BLaER1 (cell line): ENCODE data around the gene BLACAT1.
"Not testable (repeated sequence)": the region's sequence is repeated elsewhere in the genome, so short reads cannot be mapped to it uniquely, and the experiment has no call there.

Experiments used
- H3K27ac ChIP-seq: shearing (Covaris generic); formaldehyde crosslinking; 2 replicates; pipeline ENCODE4 v1.8.1; 2022
- H3K27me3 ChIP-seq: shearing (Covaris generic); formaldehyde crosslinking; 2 replicates; pipeline ENCODE4 v1.8.1; 2022
- H3K36me3 ChIP-seq: shearing (Covaris generic); formaldehyde crosslinking; 2 replicates; pipeline ENCODE4 v1.8.1; 2022
- H3K4me1 ChIP-seq: shearing (Covaris generic); formaldehyde crosslinking; 2 replicates; pipeline ENCODE4 v1.8.1; 2022
- H3K4me2 ChIP-seq: shearing (Covaris generic); formaldehyde crosslinking; 2 replicates; pipeline ENCODE4 v1.8.1; 2022
- H3K4me3 ChIP-seq: shearing (Covaris generic); formaldehyde crosslinking; 2 replicates; pipeline ENCODE4 v1.8.1; 2022
- H3K9ac ChIP-seq: shearing (Covaris generic); formaldehyde crosslinking; 2 replicates; pipeline ENCODE4 v1.8.1; 2022
- H3K9me3 ChIP-seq: shearing (Covaris generic); formaldehyde crosslinking; 2 replicates; pipeline ENCODE4 v1.8.1; 2022
- H4K20me1 ChIP-seq: shearing (Covaris generic); formaldehyde crosslinking; 2 replicates; pipeline ENCODE4 v1.8.1; 2022
- Cebpa-rat ChIP-seq: shearing (Covaris generic); IDR thresholded peaks from 2 replicates; pipeline ENCODE4 v1.8.1; 2022

The BLACAT1 gene

GRCh38 chr1:205484985-205485967 lies 29.4 kb upstream of the BLACAT1 start:
- no peaks in the 10 kb centered on the region for H3K9me3 ChIP-seq
- H3K27ac ChIP-seq, result no peak overlapping the region
- H3K4me2 ChIP-seq, result no peak overlapping the region
- no peak overlapping the region for H3K4me3 ChIP-seq
- no peaks in the 10 kb centered on the region for H4K20me1 ChIP-seq
- H3K9ac ChIP-seq, result no peak overlapping the region
- H3K27me3 ChIP-seq, result no peaks in the 10 kb centered on the region
- TF ChIP-seq Cebpa-rat, result no peak
- no peaks in the 10 kb centered on the region for H3K36me3 ChIP-seq
- peaks cover 5% of the 10 kb centered on the region for H3K4me1 ChIP-seq

DNA sequence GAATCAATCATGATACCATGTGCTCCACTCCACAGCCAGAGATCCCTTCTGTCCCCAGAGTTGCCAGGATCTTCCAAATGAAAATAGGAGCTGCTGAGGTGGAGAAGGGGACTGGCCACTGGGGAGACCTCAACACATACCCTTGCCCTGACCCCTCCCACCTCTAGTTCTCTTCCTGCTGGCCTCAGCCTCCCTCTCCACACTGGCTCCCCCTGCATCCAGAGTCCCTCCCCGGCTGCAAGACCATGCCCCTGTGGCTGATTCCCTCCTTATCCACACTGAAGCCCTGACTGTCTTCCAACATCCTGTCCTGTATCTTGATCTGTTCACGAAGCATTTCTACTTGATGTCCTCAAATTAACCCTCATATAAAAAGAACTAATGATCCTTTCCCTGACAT lies 27.5 kb upstream of the BLACAT1 start:
- H3K4me1 ChIP-seq, result peaks cover 13% of the 10 kb centered on the region
- H3K9ac ChIP-seq, result no peak overlapping the region
- no peaks in the 10 kb centered on the region for H4K20me1 ChIP-seq
- no peak overlapping the region for H3K27ac ChIP-seq
- no peak overlapping the region for H3K4me3 ChIP-seq
- H3K27me3 ChIP-seq, result no peaks in the 10 kb centered on the region
- no peak for TF ChIP-seq Cebpa-rat
- no peaks in the 10 kb centered on the region for H3K36me3 ChIP-seq
- no peaks in the 10 kb centered on the region for H3K9me3 ChIP-seq
- no peak overlapping the region for H3K4me2 ChIP-seq

DNA sequence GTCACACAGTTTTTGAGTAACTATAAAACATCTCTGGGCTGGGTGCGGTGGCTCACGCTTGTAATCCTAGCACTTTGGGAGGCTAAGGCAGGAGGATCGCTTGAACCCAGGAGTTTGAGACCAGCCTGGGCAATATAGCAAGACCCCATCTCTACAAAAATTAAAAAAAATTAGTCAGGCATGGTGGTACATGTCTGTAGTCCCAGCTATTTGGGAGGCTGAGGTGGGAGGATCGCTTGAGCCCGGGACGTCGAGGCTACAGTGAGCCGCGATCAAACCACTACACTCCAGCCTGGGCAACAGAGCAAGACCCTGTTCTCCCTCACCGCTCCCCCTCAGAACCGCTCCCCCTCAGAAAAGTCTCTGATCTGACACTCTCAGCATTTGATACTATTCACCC lies 26.7 kb upstream of the BLACAT1 start:
- H3K27me3 ChIP-seq, H3K36me3 ChIP-seq, H3K4me3 ChIP-seq, H4K20me1 ChIP-seq, H3K27ac ChIP-seq, H3K9me3 ChIP-seq, H3K9ac ChIP-seq, H3K4me2 ChIP-seq: not testable (repeated sequence)
- peaks cover 20% of the 10 kb centered on the region for H3K4me1 ChIP-seq

- H4K20me1 ChIP-seq, result no peaks in the 10 kb centered on the region
- TF ChIP-seq Cebpa-rat, result no peak
- H3K27ac ChIP-seq, result no peak overlapping the region
Measured at GRCh38 chr1:205481629-205482151, 25.8 kb upstream of the BLACAT1 start.

GRCh38 chr1:205481218-205481617 lies 25.4 kb upstream of the BLACAT1 start:
- Histone ChIP-seq H4K20me1 (no peaks in the 10 kb centered on the region), H3K27me3 (no peaks in the 10 kb centered on the region), H3K4me1 (peaks cover 28% of the 10 kb centered on the region), H3K4me2 (no peak overlapping the region), H3K36me3 (no peaks in the 10 kb centered on the region), H3K9me3 (peaks cover 5% of the 10 kb centered on the region; the same call in 1 of the 2 replicates), H3K27ac (no peak overlapping the region), H3K9ac (no peak overlapping the region), H3K4me3 (no peak overlapping the region)
- TF ChIP-seq Cebpa-rat, result no peak

More at GRCh38 chr1:205481629-205482151, 25.8 kb upstream of the BLACAT1 start:
- Histone ChIP-seq H3K4me2 (no peak overlapping the region), H3K9me3 (no peaks in the 10 kb centered on the region), H3K4me3 (no peak overlapping the region), H3K4me1 (peaks cover 28% of the 10 kb centered on the region), H3K9ac (no peak overlapping the region), H3K36me3 (no peaks in the 10 kb centered on the region), H3K27me3 (no peaks in the 10 kb centered on the region)

GRCh38 chr1:205480349-205480985 lies 24.6 kb upstream of the BLACAT1 start:
- H3K4me1 ChIP-seq, result peaks cover 28% of the 10 kb centered on the region
- peaks cover 12% of the 10 kb centered on the region for H3K9me3 ChIP-seq
- H3K27me3 ChIP-seq, result no peaks in the 10 kb centered on the region
- H3K4me3 ChIP-seq, result no peak overlapping the region
- TF ChIP-seq Cebpa-rat, result no peak
- peak overlapping the region; percentile 35; the same call in 1 of the 2 replicates for H3K4me2 ChIP-seq
- H4K20me1 ChIP-seq, result no peaks in the 10 kb centered on the region
- H3K9ac ChIP-seq, result no peak overlapping the region
- no peak overlapping the region for H3K27ac ChIP-seq
- no peaks in the 10 kb centered on the region for H3K36me3 ChIP-seq

DNA sequence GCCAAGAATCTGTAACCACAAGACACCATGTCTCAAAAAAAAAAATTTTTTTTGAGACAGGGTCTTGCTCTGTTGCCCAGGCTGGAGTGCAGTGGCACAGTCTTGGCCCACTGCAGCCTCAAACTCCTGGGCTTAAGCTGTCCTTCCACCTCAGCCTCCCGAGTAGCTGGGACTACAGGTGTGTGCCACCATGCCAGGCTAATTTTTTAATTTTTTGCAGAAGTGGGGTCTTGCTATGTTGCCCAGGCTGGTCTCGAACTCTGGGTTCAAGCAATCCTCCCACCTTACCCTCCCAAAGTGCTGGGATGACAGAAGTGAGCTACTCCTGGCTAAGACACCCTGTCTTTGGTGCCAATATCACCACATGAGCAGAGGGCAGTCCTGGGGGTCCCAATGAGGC lies 23.1 kb upstream of the BLACAT1 start:
- peak overlapping the region; percentile 82; the same call in 1 of the 2 replicates for H3K4me2 ChIP-seq
- H3K9ac ChIP-seq, H3K27me3 ChIP-seq, H3K36me3 ChIP-seq, H3K4me3 ChIP-seq, H3K27ac ChIP-seq, H4K20me1 ChIP-seq: not testable (repeated sequence)
- H3K9me3 ChIP-seq, result peaks cover 25% of the 10 kb centered on the region
- peaks cover 28% of the 10 kb centered on the region for H3K4me1 ChIP-seq

- Histone ChIP-seq H3K27ac (peak overlapping the region; percentile 41), H3K36me3 (no peaks in the 10 kb centered on the region), H4K20me1 (no peaks in the 10 kb centered on the region), H3K9ac (no peak overlapping the region), H3K4me2 (peak overlapping the region; percentile 82), H3K4me1 (peaks cover 29% of the 10 kb centered on the region), H3K27me3 (no peaks in the 10 kb centered on the region), H3K4me3 (no peak overlapping the region), H3K9me3 (peaks cover 25% of the 10 kb centered on the region)
- no peak for TF ChIP-seq Cebpa-rat
Measured at GRCh38 chr1:205477759-205478247, 22.0 kb upstream of the BLACAT1 start.

GRCh38 chr1:205477121-205477758 lies 21.4 kb upstream of the BLACAT1 start:
- H3K9me3 ChIP-seq, result peaks cover 25% of the 10 kb centered on the region
- no peaks in the 10 kb centered on the region for H3K36me3 ChIP-seq
- H3K4me1 ChIP-seq, result peaks cover 35% of the 10 kb centered on the region
- H3K27ac ChIP-seq, result peak overlapping the region; percentile 41; the same call in 1 of the 2 replicates
- H3K27me3 ChIP-seq, result no peaks in the 10 kb centered on the region
- peak overlapping the region; percentile 82 for H3K4me2 ChIP-seq
- H3K4me3 ChIP-seq, result no peak overlapping the region
- no peak for TF ChIP-seq Cebpa-rat
- no peak overlapping the region for H3K9ac ChIP-seq
- no peaks in the 10 kb centered on the region for H4K20me1 ChIP-seq
